ENCODE measurements around the gene HOATZ.

DNA sequence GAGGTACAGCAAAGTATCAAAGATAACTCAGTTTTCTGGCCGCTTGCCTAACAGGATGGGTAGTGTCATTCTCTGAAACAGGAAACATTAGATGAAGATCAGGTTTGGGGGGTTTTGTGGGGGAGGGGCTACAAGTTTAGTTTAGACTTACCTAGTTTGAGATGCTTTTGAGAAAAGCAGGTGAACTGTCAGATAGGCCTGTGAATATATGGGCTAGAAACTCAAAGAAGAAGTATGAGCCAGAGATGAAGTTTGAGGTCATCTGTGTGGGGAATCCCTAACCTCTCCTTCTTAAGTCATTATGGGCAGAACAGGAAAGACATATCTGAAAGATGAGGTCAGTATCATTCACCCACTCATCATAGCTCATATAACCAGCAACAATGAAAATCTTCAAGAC lies 11.9 kb downstream of the HOATZ start:
- no peak for TF ChIP-seq SP1 (IDR thresholded peaks at IDR 0.05)
- TF ChIP-seq PKNOX1 (IDR thresholded peaks at IDR 0.05), result no peak
- no peak for TF ChIP-seq ELF4 (IDR thresholded peaks at IDR 0.05)
- no peak for TF ChIP-seq BHLHE40 (IDR thresholded peaks at IDR 0.05; ENCODE audit: borderline replicate concordance)
- TF ChIP-seq NFRKB (IDR thresholded peaks at IDR 0.05), result no peak
- no peak for TF ChIP-seq CTBP1 (IDR thresholded peaks at IDR 0.05; ENCODE audit: borderline replicate concordance)
- TF ChIP-seq ZNF384 (IDR thresholded peaks at IDR 0.05), result no peak
- no peak for TF ChIP-seq FOXM1 (IDR thresholded peaks at IDR 0.05; ENCODE audit: borderline replicate concordance)
- no peak for TF ChIP-seq FOXK2 (IDR thresholded peaks at IDR 0.05)
- TF ChIP-seq TARDBP (IDR thresholded peaks at IDR 0.05), result no peak
- TF ChIP-seq ARNT (IDR thresholded peaks at IDR 0.05), result no peak

All from HEK293T (cell line).